Stimulated activated CD4-positive, alpha-beta T cell treated with anti-CD3 and anti-CD28 coated beads, Interleukin-4, amount 100 ng/mL, for 1 hour (primary cell): ENCODE data around the gene NAA35.

Experiments used
- DNase-seq: peaks from one replicate; pipeline ENCODE4 v3.0.0-alpha.2; 2020

NAA35 gene

GRCh38 chr9:86069206-86069869 is 128.4 kb downstream of the NAA35 start:
- no peak for DNase-seq
